ENCODE data around the gene TMEM98.

GRCh38 chr17:32993977-32994376, 66.0 kb downstream of the TMEM98 start:
- TF ChIP-seq, protein P1, sequence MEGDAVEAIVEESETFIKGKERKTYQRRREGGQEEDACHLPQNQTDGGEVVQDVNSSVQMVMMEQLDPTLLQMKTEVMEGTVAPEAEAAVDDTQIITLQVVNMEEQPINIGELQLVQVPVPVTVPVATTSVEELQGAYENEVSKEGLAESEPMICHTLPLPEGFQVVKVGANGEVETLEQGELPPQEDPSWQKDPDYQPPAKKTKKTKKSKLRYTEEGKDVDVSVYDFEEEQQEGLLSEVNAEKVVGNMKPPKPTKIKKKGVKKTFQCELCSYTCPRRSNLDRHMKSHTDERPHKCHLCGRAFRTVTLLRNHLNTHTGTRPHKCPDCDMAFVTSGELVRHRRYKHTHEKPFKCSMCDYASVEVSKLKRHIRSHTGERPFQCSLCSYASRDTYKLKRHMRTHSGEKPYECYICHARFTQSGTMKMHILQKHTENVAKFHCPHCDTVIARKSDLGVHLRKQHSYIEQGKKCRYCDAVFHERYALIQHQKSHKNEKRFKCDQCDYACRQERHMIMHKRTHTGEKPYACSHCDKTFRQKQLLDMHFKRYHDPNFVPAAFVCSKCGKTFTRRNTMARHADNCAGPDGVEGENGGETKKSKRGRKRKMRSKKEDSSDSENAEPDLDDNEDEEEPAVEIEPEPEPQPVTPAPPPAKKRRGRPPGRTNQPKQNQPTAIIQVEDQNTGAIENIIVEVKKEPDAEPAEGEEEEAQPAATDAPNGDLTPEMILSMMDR (IDR thresholded peaks at IDR 0.05; ENCODE audit: insufficient read depth, low read length, poor library complexity, severe bottlenecking): no peak
- TF ChIP-seq EZH2phosphoT487 (conservative IDR thresholded peaks at IDR 0.05; ENCODE audit: low read length): no peak
